Adrenal gland (tissue), 5 donors: Measurements from ENCODE around the gene ZBTB26.

Experiments
- POLR2A ChIP-seq, 2 donors: fragments of 450-650 bp; IDR thresholded peaks; one replicate each; pipeline ENCODE4 v1.6.1; 2017; ENCODE audit warnings: antibody characterized with exemption in 2 of 2, mild to moderate bottlenecking in 2 of 2, moderate library complexity in 1 of 2
- TF ChIP-seq, protein P1 (sequence below), 6 experiments: fragments of 450-650 bp in 4 of 6; fragments of 200-600 bp in 2 of 6; sonication (generic) in 1 of 6; IDR thresholded peaks; 1 replicate in 5 of 6; 2 replicates in 1 of 6; pipeline versions ENCODE4 v1.5.1 to v1.8.0; 2016 to 2021; ENCODE audit warnings: antibody characterized with exemption in 6 of 6, mild to moderate bottlenecking in 2 of 6, moderate library complexity in 1 of 6
- donor health status: DM: no; HTN: no; CAD: no.

- TF ChIP-seq, protein P1, sequence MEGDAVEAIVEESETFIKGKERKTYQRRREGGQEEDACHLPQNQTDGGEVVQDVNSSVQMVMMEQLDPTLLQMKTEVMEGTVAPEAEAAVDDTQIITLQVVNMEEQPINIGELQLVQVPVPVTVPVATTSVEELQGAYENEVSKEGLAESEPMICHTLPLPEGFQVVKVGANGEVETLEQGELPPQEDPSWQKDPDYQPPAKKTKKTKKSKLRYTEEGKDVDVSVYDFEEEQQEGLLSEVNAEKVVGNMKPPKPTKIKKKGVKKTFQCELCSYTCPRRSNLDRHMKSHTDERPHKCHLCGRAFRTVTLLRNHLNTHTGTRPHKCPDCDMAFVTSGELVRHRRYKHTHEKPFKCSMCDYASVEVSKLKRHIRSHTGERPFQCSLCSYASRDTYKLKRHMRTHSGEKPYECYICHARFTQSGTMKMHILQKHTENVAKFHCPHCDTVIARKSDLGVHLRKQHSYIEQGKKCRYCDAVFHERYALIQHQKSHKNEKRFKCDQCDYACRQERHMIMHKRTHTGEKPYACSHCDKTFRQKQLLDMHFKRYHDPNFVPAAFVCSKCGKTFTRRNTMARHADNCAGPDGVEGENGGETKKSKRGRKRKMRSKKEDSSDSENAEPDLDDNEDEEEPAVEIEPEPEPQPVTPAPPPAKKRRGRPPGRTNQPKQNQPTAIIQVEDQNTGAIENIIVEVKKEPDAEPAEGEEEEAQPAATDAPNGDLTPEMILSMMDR (IDR thresholded peaks at IDR 0.05): no peak
- no peak for TF ChIP-seq POLR2A (IDR thresholded peaks at IDR 0.05)
These were observed 19.7 kb upstream of the ZBTB26 start for GRCh38 chr9:122951056-122951455.
